ENCODE measurements around the gene MRPL32. TPM values are rescaled to one million over a fixed set of nuclear protein-coding genes. Genes with fewer than 3 reads are reported as not detected.

MRPL32 gene
- total RNA-seq, 2 experiments from 2014 or later, result 59.7 to 61.8 TPM

DNA sequence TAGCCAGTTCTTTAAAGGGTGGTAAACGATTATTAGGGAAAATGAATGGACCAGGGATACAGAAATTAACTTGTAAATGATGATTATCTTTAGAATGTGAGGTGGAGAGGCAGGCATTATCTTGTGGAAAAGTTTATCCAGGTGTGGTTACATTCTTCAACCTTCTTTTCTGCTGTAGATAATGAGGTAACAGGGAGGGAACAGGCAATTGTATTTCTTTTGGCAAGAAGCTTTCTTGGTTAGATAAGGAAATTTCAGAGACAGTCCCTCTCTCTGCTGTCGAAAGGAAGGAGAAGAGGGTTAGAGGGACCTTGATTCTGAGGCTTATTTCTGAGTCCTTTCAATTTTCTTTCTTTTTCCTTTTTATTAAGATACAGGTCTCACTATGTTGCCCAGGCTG, 32.1 kb downstream of the MRPL32 start:
- no peak for DNase-seq (ENCODE audit: low spot score)
- ChIA-PET CTCF (ENCODE audit: unreplicated experiment) (no interaction called here), POLR2A (interaction anchor here (0.7 kb wide), 1 partner anchor 37 kb away, joined by 3 read pairs; no protein-coding TSS in a partner anchor)
- Histone ChIP-seq H3K27ac (ENCODE audit: low read depth, low read length, poor library complexity, severe bottlenecking) (no peak overlapping the region), H3K4me1 (ENCODE audit: insufficient read depth, low read length, poor library complexity, severe bottlenecking) (no peaks in the 10 kb centered on the region), H3K4me3 (ENCODE audit: low read depth, low read length, poor library complexity, severe bottlenecking) (no peak overlapping the region), H3K9me3 (ENCODE audit: low read length) (no peaks in the 10 kb centered on the region; the same call in 1 of the 2 replicates), H2AFZ (ENCODE audit: low read length) (no peak overlapping the region), H3K36me3 (ENCODE audit: insufficient read depth, low read length) (no peaks in the 10 kb centered on the region; the same call in 1 of the 2 replicates), H3K79me2 (ENCODE audit: insufficient read depth, low read depth, low read length) (no peaks in the 10 kb centered on the region), H4K20me1 (ENCODE audit: insufficient read depth, low read length) (no peaks in the 10 kb centered on the region), H3K4me2 (ENCODE audit: low read length) (no peak overlapping the region), H3K9me2 (ENCODE audit: insufficient read depth, low read length) (no peaks in the 10 kb centered on the region)
- no TSS peak for BruUV-seq (replicated peaks)
- intact Hi-C loops (cut with micrococcal nuclease; ENCODE audit: unreplicated experiment), result no loop called here
- TF ChIP-seq, protein P1, sequence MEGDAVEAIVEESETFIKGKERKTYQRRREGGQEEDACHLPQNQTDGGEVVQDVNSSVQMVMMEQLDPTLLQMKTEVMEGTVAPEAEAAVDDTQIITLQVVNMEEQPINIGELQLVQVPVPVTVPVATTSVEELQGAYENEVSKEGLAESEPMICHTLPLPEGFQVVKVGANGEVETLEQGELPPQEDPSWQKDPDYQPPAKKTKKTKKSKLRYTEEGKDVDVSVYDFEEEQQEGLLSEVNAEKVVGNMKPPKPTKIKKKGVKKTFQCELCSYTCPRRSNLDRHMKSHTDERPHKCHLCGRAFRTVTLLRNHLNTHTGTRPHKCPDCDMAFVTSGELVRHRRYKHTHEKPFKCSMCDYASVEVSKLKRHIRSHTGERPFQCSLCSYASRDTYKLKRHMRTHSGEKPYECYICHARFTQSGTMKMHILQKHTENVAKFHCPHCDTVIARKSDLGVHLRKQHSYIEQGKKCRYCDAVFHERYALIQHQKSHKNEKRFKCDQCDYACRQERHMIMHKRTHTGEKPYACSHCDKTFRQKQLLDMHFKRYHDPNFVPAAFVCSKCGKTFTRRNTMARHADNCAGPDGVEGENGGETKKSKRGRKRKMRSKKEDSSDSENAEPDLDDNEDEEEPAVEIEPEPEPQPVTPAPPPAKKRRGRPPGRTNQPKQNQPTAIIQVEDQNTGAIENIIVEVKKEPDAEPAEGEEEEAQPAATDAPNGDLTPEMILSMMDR (conservative IDR thresholded peaks at IDR 0.05; ENCODE audit: low read length), result no peak
- no peak for TF ChIP-seq EZH2phosphoT487 (IDR thresholded peaks at IDR 0.05; ENCODE audit: borderline replicate concordance, low read depth, low read length)

DNA sequence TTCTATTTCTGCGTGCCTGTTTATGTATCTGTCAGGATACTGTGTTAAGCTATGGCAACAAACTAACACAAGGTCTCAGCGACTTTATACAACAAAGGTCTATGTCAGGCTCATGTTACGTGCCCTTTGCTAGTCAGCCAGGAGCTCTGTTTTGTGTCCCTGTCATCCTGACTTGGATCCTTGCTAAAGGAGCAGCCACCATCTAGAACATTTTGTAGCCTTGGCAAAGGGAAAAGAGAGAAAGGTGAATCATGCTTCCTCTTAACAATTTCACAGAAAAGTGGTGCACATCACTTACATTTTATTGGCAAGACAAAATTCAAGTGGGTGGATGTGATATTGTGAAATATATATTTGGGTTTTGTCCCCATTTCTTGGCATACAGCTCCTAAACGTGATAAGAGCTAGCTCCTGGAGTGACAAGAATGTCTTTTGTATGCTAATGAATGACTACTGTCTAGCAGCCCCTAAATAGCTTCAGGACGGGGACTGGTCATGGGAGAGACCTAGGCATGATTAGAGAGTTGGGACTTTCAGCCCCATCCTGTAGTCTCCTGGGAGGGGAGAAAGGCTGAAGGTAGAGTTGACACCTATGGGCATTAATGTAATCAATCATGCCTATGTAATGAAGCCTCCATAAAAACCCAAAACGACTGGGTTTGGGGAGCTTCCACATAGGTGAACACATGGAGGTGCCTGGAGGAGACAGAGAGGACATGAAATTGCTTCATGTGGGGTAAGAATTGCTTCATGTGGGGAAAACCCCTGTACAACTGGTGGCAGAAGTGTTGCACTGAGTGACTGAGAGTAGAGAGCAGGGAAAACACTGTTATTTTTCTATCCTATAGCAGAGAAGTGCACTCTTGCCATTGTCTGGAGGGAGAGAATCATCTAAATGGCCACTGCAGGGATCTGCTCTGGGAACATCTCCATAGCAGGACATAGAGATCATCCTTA, 33.0 kb downstream of the MRPL32 start:
- no TSS peak for BruUV-seq (replicated peaks)
- intact Hi-C loops (cut with micrococcal nuclease; ENCODE audit: unreplicated experiment), result no loop called here
- H3K79me2 ChIP-seq (ENCODE audit: insufficient read depth, low read depth, low read length), result no peaks in the 10 kb centered on the region
- no peak overlapping the region for H3K4me2 ChIP-seq (ENCODE audit: low read length)
- no peak overlapping the region for H3K4me3 ChIP-seq (ENCODE audit: low read depth, low read length, poor library complexity, severe bottlenecking)
- H3K9me3 ChIP-seq (ENCODE audit: low read length), result no peaks in the 10 kb centered on the region
- no peak for DNase-seq (ENCODE audit: low spot score)
- no peak for TF ChIP-seq EZH2phosphoT487 (IDR thresholded peaks at IDR 0.05; ENCODE audit: borderline replicate concordance, low read depth, low read length)
- no peaks in the 10 kb centered on the region for H3K36me3 ChIP-seq (ENCODE audit: insufficient read depth, low read length)
- no peaks in the 10 kb centered on the region for H3K9me2 ChIP-seq (ENCODE audit: insufficient read depth, low read length)
- no peak overlapping the region for H3K27ac ChIP-seq (ENCODE audit: low read depth, low read length, poor library complexity, severe bottlenecking)
- no peaks in the 10 kb centered on the region for H3K4me1 ChIP-seq (ENCODE audit: insufficient read depth, low read length, poor library complexity, severe bottlenecking)
- CTCF ChIA-PET (ENCODE audit: unreplicated experiment), result no interaction called here
- H2AFZ ChIP-seq (ENCODE audit: low read length), result no peak overlapping the region
- POLR2A ChIA-PET, result interaction anchor here (0.7 to 0.9 kb wide), 3 partner anchors 34 to 152 kb away, joined by 3 read pairs; no protein-coding TSS in a partner anchor
- no peaks in the 10 kb centered on the region for H4K20me1 ChIP-seq (ENCODE audit: insufficient read depth, low read length)

DNA sequence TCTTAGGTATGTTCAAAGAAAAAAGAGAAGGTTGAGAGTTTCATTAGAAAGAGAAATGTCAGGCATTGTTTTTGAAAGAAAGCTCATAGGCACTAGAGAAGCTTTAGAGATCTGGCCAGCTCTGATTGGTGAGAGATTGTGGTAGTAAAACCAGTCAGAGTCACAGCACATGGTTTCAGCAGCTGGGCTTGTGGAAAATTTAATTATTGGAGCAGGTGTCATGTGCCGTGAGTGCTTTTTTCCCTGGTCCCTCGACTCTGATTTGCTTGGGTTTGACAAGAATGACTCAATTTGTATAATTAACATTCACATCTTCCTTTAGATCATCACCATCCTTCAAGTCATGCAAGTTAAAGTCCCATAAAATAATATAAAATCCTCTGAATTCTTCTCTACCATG, 35.2 kb downstream of the MRPL32 start:
- DNase-seq (ENCODE audit: low spot score), result peak; percentile 8
- ChIA-PET POLR2A (interaction anchor here (1.0 to 1.3 kb wide), 2 partner anchors 9 to 14 kb away, joined by 3 to 4 read pairs; no protein-coding TSS in a partner anchor), CTCF (ENCODE audit: unreplicated experiment) (no interaction called here)
- Histone ChIP-seq H3K4me1 (ENCODE audit: insufficient read depth, low read length, poor library complexity, severe bottlenecking) (no peaks in the 10 kb centered on the region), H4K20me1 (ENCODE audit: insufficient read depth, low read length) (no peaks in the 10 kb centered on the region), H2AFZ (ENCODE audit: low read length) (peak overlapping the region; percentile 20; the same call in 1 of the 2 replicates), H3K27ac (ENCODE audit: low read depth, low read length, poor library complexity, severe bottlenecking) (no peak overlapping the region), H3K4me3 (ENCODE audit: low read depth, low read length, poor library complexity, severe bottlenecking) (no peak overlapping the region), H3K4me2 (ENCODE audit: low read length) (no peak overlapping the region), H3K9me3 (ENCODE audit: low read length) (no peaks in the 10 kb centered on the region), H3K79me2 (ENCODE audit: insufficient read depth, low read depth, low read length) (no peaks in the 10 kb centered on the region), H3K36me3 (ENCODE audit: insufficient read depth, low read length) (no peaks in the 10 kb centered on the region), H3K9me2 (ENCODE audit: insufficient read depth, low read length) (no peaks in the 10 kb centered on the region)
- BruUV-seq (replicated peaks), result no TSS peak
- intact Hi-C loops (cut with micrococcal nuclease; ENCODE audit: unreplicated experiment), result no loop called here
- no peak for TF ChIP-seq EZH2phosphoT487 (IDR thresholded peaks at IDR 0.05; ENCODE audit: borderline replicate concordance, low read depth, low read length)
- TF ChIP-seq, protein P1 (conservative IDR thresholded peaks at IDR 0.05; ENCODE audit: low read length), result no peak
